ENCODE data around the gene MED13L.

DNA sequence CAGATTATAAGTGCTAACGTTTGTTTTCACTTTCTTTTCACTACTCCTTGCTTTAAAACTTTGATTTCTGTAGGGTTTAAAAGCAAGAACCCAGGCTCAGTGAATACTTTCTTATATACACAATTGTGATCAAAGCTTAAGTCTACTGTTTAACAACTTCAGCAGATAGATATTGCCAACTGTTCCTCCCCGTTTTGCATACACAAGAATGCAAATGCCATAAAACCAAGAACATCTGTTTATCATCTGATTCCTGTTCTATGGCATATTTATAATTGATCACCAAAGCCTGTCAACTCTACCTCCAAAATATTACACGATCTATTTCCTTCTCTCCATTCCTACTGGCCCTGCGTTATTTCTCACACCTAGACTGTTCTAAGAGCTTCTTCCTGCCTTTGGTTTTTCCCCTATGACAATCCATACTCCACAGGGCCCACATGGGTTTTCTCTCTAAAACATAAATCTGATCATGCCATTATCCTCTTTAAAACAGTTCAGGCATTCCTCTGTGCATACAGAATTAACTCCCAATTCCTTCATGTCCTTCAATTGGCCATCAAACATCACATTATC lies 15.9 kb downstream of the MED13L start:
- no peak for TF ChIP-seq POLR2A (IDR thresholded peaks at IDR 0.05)
- TF ChIP-seq, protein P1, sequence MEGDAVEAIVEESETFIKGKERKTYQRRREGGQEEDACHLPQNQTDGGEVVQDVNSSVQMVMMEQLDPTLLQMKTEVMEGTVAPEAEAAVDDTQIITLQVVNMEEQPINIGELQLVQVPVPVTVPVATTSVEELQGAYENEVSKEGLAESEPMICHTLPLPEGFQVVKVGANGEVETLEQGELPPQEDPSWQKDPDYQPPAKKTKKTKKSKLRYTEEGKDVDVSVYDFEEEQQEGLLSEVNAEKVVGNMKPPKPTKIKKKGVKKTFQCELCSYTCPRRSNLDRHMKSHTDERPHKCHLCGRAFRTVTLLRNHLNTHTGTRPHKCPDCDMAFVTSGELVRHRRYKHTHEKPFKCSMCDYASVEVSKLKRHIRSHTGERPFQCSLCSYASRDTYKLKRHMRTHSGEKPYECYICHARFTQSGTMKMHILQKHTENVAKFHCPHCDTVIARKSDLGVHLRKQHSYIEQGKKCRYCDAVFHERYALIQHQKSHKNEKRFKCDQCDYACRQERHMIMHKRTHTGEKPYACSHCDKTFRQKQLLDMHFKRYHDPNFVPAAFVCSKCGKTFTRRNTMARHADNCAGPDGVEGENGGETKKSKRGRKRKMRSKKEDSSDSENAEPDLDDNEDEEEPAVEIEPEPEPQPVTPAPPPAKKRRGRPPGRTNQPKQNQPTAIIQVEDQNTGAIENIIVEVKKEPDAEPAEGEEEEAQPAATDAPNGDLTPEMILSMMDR (IDR thresholded peaks at IDR 0.05): no peak

Data from lower leg skin (tissue), 3 donors.